Measurements from ENCODE around the gene CACNA1C.

CACNA1C gene

GRCh38 chr12:2172491-2173214 is 119.9 kb downstream of the CACNA1C start:
- DNase-seq, result no peak

- DNase-seq, result no peak
Observed at GRCh38 chr12:2173971-2174370, 121.2 kb downstream of the CACNA1C start.

- DNase-seq, result no peak
Observed at GRCh38 chr12:2177003-2177402, 124.2 kb downstream of the CACNA1C start.

GRCh38 chr12:2177751-2178150 is 125.0 kb downstream of the CACNA1C start:
- DNase-seq, result no peak

GRCh38 chr12:2179058-2179457 is 126.3 kb downstream of the CACNA1C start:
- DNase-seq, result no peak

- no peak for DNase-seq
Observed at GRCh38 chr12:2179953-2180736, 127.4 kb downstream of the CACNA1C start.

- no peak for DNase-seq
Observed at GRCh38 chr12:2180737-2181082, 127.9 kb downstream of the CACNA1C start.

GRCh38 chr12:2183556-2184541 is 131.1 kb downstream of the CACNA1C start:
- no peak for DNase-seq

- no peak for DNase-seq
Observed at GRCh38 chr12:2185751-2186341, 133.1 kb downstream of the CACNA1C start.

- DNase-seq, result no peak
Observed at GRCh38 chr12:2187195-2187945, 134.6 kb downstream of the CACNA1C start.

GRCh38 chr12:2190085-2190484 is 137.3 kb downstream of the CACNA1C start:
- DNase-seq, result no peak

- no peak for DNase-seq
Observed at GRCh38 chr12:2190896-2191533, 138.2 kb downstream of the CACNA1C start.

GRCh38 chr12:2191534-2192153 is 138.9 kb downstream of the CACNA1C start:
- no peak for DNase-seq

GRCh38 chr12:2192231-2192630 is 139.4 kb downstream of the CACNA1C start:
- no peak for DNase-seq

GRCh38 chr12:2194060-2194459 is 141.3 kb downstream of the CACNA1C start:
- no peak for DNase-seq

GRCh38 chr12:2194571-2194970 is 141.8 kb downstream of the CACNA1C start:
- DNase-seq, result no peak

- DNase-seq, result no peak
Observed at GRCh38 chr12:2195085-2195484, 142.3 kb downstream of the CACNA1C start.

- DNase-seq, result no peak
Observed at GRCh38 chr12:2198005-2198501, 145.3 kb downstream of the CACNA1C start.

GRCh38 chr12:2198542-2198941 is 145.8 kb downstream of the CACNA1C start:
- DNase-seq, result no peak

- no peak for DNase-seq
Observed at GRCh38 chr12:2205996-2206395, 153.2 kb downstream of the CACNA1C start.
